ENCODE data around the gene NKD1. TPM values are rescaled to one million over a fixed set of nuclear protein-coding genes. Genes with fewer than 3 reads are reported as not detected.

The NKD1 gene
- polyA plus RNA-seq, 1 experiment: not detected

DNA sequence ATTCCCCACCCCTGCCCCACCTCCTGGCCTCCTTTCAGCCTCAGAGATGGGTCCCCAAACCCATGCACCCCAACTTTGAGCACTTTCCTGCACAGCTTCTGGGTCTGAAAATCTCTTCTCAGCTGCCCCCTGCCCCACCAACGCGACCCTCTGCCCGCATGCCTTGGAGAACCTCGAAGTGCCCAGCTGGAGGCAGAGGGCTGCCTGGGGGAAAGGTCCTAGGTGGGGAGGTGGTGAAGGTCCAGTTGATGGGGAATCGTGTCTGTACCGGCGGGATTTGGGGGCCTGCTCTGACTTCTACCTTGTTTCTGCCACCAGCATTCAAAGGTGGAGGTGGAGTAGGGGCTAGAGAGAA lies 1.3 kb downstream of the NKD1 start:
- H3K4me3 ChIP-seq (ENCODE audit: low read depth, low read length): no peak overlapping the region
- CTCF ChIA-PET: interaction anchor here (1.9 kb wide), 1 partner anchor 257 kb away, joined by 5 read pairs; no protein-coding TSS in a partner anchor
- peaks cover 3% of the 10 kb centered on the region; the same call in 1 of the 2 replicates for H3K9me3 ChIP-seq (ENCODE audit: control insufficient read depth, insufficient read depth, low read length)
- TF ChIP-seq CTCF (IDR thresholded peaks at IDR 0.05; ENCODE audit: low read depth, low read length): no peak
- POLR2A ChIA-PET: no interaction called here
- DNase-seq (ENCODE audit: low read depth, low spot score): no peak
- peaks cover 60% of the 10 kb centered on the region for H3K27me3 ChIP-seq (ENCODE audit: control insufficient read depth, insufficient read depth, low read length)
- H3K27ac ChIP-seq (ENCODE audit: low read depth, low read length): no peak overlapping the region

GRCh38 chr16:50550035-50550434 lies 1.8 kb downstream of the NKD1 start:
- CTCF ChIA-PET: interaction anchor here (0.8 to 1.9 kb wide), 2 partner anchors 115 to 256 kb away, joined by 5 read pairs; no protein-coding TSS in a partner anchor
- H3K9me3 ChIP-seq (ENCODE audit: control insufficient read depth, insufficient read depth, low read length): peaks cover 3% of the 10 kb centered on the region; the same call in 1 of the 2 replicates
- H3K27me3 ChIP-seq (ENCODE audit: control insufficient read depth, insufficient read depth, low read length): peaks cover 60% of the 10 kb centered on the region

GRCh38 chr16:50550866-50551641 lies 2.9 kb downstream of the NKD1 start:
- Histone ChIP-seq H3K9me3 (ENCODE audit: control insufficient read depth, insufficient read depth, low read length) (peaks cover 3% of the 10 kb centered on the region; the same call in 1 of the 2 replicates), H3K27me3 (ENCODE audit: control insufficient read depth, insufficient read depth, low read length) (peaks cover 54% of the 10 kb centered on the region), H3K4me3 (ENCODE audit: low read depth, low read length) (no peak overlapping the region), H3K27ac (ENCODE audit: low read depth, low read length) (no peak overlapping the region)
- no peak for DNase-seq (ENCODE audit: low read depth, low spot score)
- CTCF ChIA-PET: interaction anchor here (1.9 kb wide), 1 partner anchor 255 kb away, joined by 5 read pairs; no protein-coding TSS in a partner anchor
- no peak for TF ChIP-seq CTCF (IDR thresholded peaks at IDR 0.05; ENCODE audit: low read depth, low read length)
- POLR2A ChIA-PET: no interaction called here

More at GRCh38 chr16:50550035-50550434, 1.8 kb downstream of the NKD1 start:
- DNase-seq (ENCODE audit: low read depth, low spot score): no peak
- TF ChIP-seq CTCF (IDR thresholded peaks at IDR 0.05; ENCODE audit: low read depth, low read length): no peak
- no peak overlapping the region for H3K27ac ChIP-seq (ENCODE audit: low read depth, low read length)
- POLR2A ChIA-PET: no interaction called here
- no peak overlapping the region for H3K4me3 ChIP-seq (ENCODE audit: low read depth, low read length)

- no peak for DNase-seq (ENCODE audit: low read depth, low spot score)
- H3K4me3 ChIP-seq (ENCODE audit: low read depth, low read length): no peak overlapping the region
- ChIA-PET POLR2A (no interaction called here), CTCF (no interaction called here)
- H3K9me3 ChIP-seq (ENCODE audit: control insufficient read depth, insufficient read depth, low read length): peaks cover 3% of the 10 kb centered on the region; the same call in 1 of the 2 replicates
- no peak overlapping the region for H3K27ac ChIP-seq (ENCODE audit: low read depth, low read length)
- peaks cover 43% of the 10 kb centered on the region for H3K27me3 ChIP-seq (ENCODE audit: control insufficient read depth, insufficient read depth, low read length)
- no peak for TF ChIP-seq CTCF (IDR thresholded peaks at IDR 0.05; ENCODE audit: low read depth, low read length)
Observed at GRCh38 chr16:50552476-50553101, 4.4 kb downstream of the NKD1 start.

- Histone ChIP-seq H3K9me3 (ENCODE audit: control insufficient read depth, insufficient read depth, low read length) (peaks cover 3% of the 10 kb centered on the region; the same call in 1 of the 2 replicates), H3K27me3 (ENCODE audit: control insufficient read depth, insufficient read depth, low read length) (peaks cover 40% of the 10 kb centered on the region), H3K27ac (ENCODE audit: low read depth, low read length) (no peak overlapping the region), H3K4me3 (ENCODE audit: low read depth, low read length) (no peak overlapping the region)
- POLR2A ChIA-PET: no interaction called here
- TF ChIP-seq CTCF (IDR thresholded peaks at IDR 0.05; ENCODE audit: low read depth, low read length): no peak
- DNase-seq (ENCODE audit: low read depth, low spot score): no peak
- CTCF ChIA-PET: no interaction called here
Observed at GRCh38 chr16:50553182-50553710, 5.0 kb downstream of the NKD1 start.
